Measurements from ENCODE around the gene POP4. TPM values are rescaled to one million over a fixed set of nuclear protein-coding genes. Genes with fewer than 3 reads are reported as not detected.

The POP4 gene
- total RNA-seq, 2 experiments from 2014 or later = 79.9 to 80.3 TPM

GRCh38 chr19:29609636-29610035, 3.6 kb downstream of the POP4 start:
- ATAC-seq (ENCODE audit: low read depth) (no peak), DNase-seq (no peak)
- POLR2A ChIA-PET = interaction anchor here (1.4 to 3.6 kb wide), 5 partner anchors 11 to 106 kb away, joined by 4 to 28 read pairs (median 10); partner anchors contain the start of genes C19orf12 and PLEKHF1
- H3K36me3 Mint-ChIP-seq = peaks cover 18% of the 10 kb centered on the region
- no peaks in the 10 kb centered on the region for H3K9me3 Mint-ChIP-seq
- peaks cover 18% of the 10 kb centered on the region for H3K4me1 Mint-ChIP-seq
- H3K4me3 Mint-ChIP-seq = no peak overlapping the region
- no peaks in the 10 kb centered on the region for H3K27me3 Mint-ChIP-seq
- H3K27ac Mint-ChIP-seq = no peak overlapping the region

- ATAC-seq (ENCODE audit: low read depth) (no peak), DNase-seq (no peak)
- Mint-ChIP-seq H3K27ac (no peak overlapping the region), H3K9me3 (no peaks in the 10 kb centered on the region), H3K4me3 (no peak overlapping the region), H3K36me3 (peaks cover 18% of the 10 kb centered on the region), H3K27me3 (no peaks in the 10 kb centered on the region), H3K4me1 (peaks cover 17% of the 10 kb centered on the region)
- POLR2A ChIA-PET = interaction anchor here (0.8 to 3.6 kb wide), 7 partner anchors 11 to 106 kb away, joined by 3 to 28 read pairs (median 5); partner anchors contain the start of genes C19orf12 and PLEKHF1
Measured at GRCh38 chr19:29610213-29610573, 4.1 kb downstream of the POP4 start.

DNA sequence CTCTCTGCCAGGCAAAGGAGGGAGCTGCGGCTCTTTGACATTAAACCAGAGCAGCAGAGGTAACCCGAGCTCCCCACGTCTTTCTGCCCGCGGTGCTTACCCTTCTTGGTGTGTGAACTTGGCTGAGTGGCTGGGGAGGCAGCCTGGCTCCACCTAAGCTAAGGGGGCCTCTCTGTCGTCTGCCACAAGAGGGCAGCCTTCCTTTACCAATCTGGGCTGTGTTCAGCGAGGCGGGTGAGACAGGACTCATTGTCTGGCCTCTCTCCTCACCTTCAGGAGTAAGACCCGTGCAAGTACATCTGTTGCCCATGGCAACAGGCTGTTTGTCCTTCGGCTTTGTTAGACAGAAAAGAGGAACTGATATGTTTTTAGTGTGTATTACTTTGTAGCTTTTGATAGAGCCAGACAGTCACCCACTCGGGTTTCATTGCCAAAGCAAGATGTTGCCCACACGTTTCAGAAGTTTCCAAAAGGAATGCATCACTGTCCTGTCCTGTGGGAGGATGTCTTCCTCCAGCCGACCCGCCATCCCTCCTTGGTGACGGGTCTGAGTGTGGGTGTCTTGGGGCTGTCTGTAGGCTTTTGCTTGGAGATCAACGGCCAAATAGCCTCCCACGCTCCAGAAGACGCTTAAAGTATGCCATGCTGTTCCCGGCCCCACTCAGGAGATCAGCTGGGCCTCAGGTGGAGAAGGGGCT, 4.6 kb downstream of the POP4 start:
- DNase-seq (peak; percentile 79), ATAC-seq (ENCODE audit: low read depth) (peak; percentile 62)
- Mint-ChIP-seq H3K27me3 (no peaks in the 10 kb centered on the region), H3K4me3 (no peak overlapping the region), H3K9me3 (no peaks in the 10 kb centered on the region), H3K36me3 (peaks cover 22% of the 10 kb centered on the region), H3K27ac (no peak overlapping the region), H3K4me1 (peaks cover 17% of the 10 kb centered on the region)
- POLR2A ChIA-PET = interaction anchor here (0.5 to 3.6 kb wide), 8 partner anchors 10 to 384 kb away, joined by 3 to 28 read pairs (median 4); partner anchors contain the start of genes C19orf12 and PLEKHF1

- H3K4me1 Mint-ChIP-seq = peaks cover 10% of the 10 kb centered on the region
- no peaks in the 10 kb centered on the region for H3K9me3 Mint-ChIP-seq
- POLR2A ChIA-PET = interaction anchor here (2.8 to 3.6 kb wide), 3 partner anchors 9 to 104 kb away, joined by 10 to 28 read pairs (median 27); partner anchors contain the start of genes C19orf12 and PLEKHF1
- DNase-seq (no peak), ATAC-seq (ENCODE audit: low read depth) (no peak)
- H3K27ac Mint-ChIP-seq = no peak overlapping the region
- H3K36me3 Mint-ChIP-seq = peaks cover 25% of the 10 kb centered on the region
- H3K4me3 Mint-ChIP-seq = no peak overlapping the region
- H3K27me3 Mint-ChIP-seq = no peaks in the 10 kb centered on the region
Measured at GRCh38 chr19:29612121-29612520, 6.0 kb downstream of the POP4 start.

DNA sequence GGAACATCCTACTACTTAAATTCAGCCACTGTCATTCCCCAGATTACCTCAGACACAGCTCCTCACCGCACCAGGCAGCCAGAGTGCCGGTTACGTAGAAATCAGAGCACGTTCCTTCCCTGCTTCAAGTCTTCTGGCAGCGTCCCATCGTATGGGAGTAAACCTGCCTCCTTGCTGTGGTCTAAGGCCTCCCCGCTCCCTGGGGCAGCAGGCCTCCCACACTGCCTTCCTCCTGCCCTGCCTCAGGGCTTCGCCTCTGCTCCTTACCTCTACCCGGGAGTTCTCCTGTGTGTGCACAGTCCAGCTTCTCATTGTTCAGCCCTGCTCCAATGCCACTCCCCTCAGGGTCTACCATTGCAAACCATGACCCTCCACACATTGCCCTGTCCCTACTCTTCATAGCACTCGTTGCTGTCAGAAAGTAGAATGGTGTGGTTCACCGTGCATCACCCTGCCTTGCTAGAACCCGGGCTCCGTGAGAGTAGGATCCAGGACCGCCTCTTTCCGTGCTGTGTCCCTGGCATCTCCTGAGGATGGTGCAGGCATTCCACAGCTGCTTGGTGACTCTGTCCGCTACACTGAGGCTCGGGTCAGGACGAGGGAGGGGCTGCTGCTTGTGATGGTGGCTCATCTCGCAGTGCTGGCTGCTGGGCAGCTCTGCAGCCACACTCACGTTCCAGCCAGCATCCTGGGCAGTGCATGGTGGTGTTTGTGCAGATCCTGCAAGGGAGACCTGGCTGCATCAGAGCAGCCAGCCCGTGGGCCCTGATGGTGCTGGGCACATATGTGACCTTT, 6.9 kb downstream of the POP4 start:
- Mint-ChIP-seq H3K27me3 (no peaks in the 10 kb centered on the region), H3K4me1 (peaks cover 9% of the 10 kb centered on the region), H3K36me3 (peaks cover 25% of the 10 kb centered on the region), H3K9me3 (no peaks in the 10 kb centered on the region), H3K27ac (peak overlapping the region; percentile 4), H3K4me3 (no peak overlapping the region)
- no peak for ATAC-seq (ENCODE audit: low read depth)
- DNase-seq = no peak
- POLR2A ChIA-PET = no interaction called here

- no peaks in the 10 kb centered on the region for H3K9me3 Mint-ChIP-seq
- H3K4me3 Mint-ChIP-seq = no peak overlapping the region
- DNase-seq (no peak), ATAC-seq (ENCODE audit: low read depth) (no peak)
- peaks cover 25% of the 10 kb centered on the region for H3K36me3 Mint-ChIP-seq
- no peak overlapping the region for H3K27ac Mint-ChIP-seq
- H3K4me1 Mint-ChIP-seq = peaks cover 7% of the 10 kb centered on the region
- no peaks in the 10 kb centered on the region for H3K27me3 Mint-ChIP-seq
- POLR2A ChIA-PET = interaction anchor here (0.8 to 1.5 kb wide), 3 partner anchors 8 to 100 kb away, joined by 3 to 8 read pairs (median 3); partner anchors contain the start of gene POP4
Measured at GRCh38 chr19:29614046-29614445, 8.0 kb downstream of the POP4 start.

DNA sequence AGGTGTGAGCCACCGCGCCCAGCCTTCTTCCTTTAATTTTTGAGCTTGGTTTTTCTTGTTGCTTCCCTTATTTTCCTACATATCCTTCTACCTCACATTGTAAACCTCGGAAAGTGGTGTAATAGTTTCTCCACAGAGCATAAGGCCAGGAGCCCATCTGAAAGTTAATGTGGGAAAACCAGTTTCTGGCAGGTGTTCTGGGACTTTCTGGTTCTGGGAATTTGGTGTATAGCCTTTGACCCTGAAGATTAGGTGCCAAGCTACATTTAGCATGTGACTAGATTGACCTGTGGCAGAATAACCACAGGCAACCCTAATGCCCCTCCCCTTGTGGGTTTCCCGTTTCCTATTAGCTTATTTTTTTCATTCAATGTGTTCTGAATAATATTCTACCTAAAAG, 8.7 kb downstream of the POP4 start:
- POLR2A ChIA-PET = interaction anchor here (0.8 to 1.5 kb wide), 3 partner anchors 8 to 99 kb away, joined by 3 to 8 read pairs (median 3); partner anchors contain the start of gene POP4
- ATAC-seq (ENCODE audit: low read depth) (no peak), DNase-seq (no peak)
- Mint-ChIP-seq H3K4me3 (no peak overlapping the region), H3K36me3 (peaks cover 22% of the 10 kb centered on the region), H3K4me1 (peaks cover 7% of the 10 kb centered on the region), H3K9me3 (no peaks in the 10 kb centered on the region), H3K27ac (no peak overlapping the region), H3K27me3 (no peaks in the 10 kb centered on the region)

- Mint-ChIP-seq H3K9me3 (no peaks in the 10 kb centered on the region), H3K27ac (no peak overlapping the region), H3K27me3 (no peaks in the 10 kb centered on the region)
Measured at GRCh38 chr19:29615891-29616425, 9.9 kb downstream of the POP4 start.

GRCh38 chr19:29616541-29616940, 10.5 kb downstream of the POP4 start:
- no peak overlapping the region for H3K4me3 Mint-ChIP-seq
- POLR2A ChIA-PET = interaction anchor here (0.7 to 3.0 kb wide), 2 partner anchors 11 to 68 kb away, joined by 5 to 15 read pairs; partner anchors contain the start of gene POP4
- H3K36me3 Mint-ChIP-seq = peaks cover 21% of the 10 kb centered on the region
- no peaks in the 10 kb centered on the region for H3K27me3 Mint-ChIP-seq
- peak overlapping the region; percentile 70 for H3K27ac Mint-ChIP-seq
- H3K9me3 Mint-ChIP-seq = no peaks in the 10 kb centered on the region
- no peak for ATAC-seq (ENCODE audit: low read depth)
- peaks cover 18% of the 10 kb centered on the region for H3K4me1 Mint-ChIP-seq
- no peak for DNase-seq

More at GRCh38 chr19:29615891-29616425, 9.9 kb downstream of the POP4 start:
- POLR2A ChIA-PET = interaction anchor here (3.0 kb wide), 1 partner anchor 10 kb away, joined by 15 read pairs; the partner anchor contains the start of gene POP4
- ATAC-seq (ENCODE audit: low read depth) (no peak), DNase-seq (no peak)
- H3K4me1 Mint-ChIP-seq = peaks cover 12% of the 10 kb centered on the region
- H3K36me3 Mint-ChIP-seq = peaks cover 22% of the 10 kb centered on the region
- no peak overlapping the region for H3K4me3 Mint-ChIP-seq

DNA sequence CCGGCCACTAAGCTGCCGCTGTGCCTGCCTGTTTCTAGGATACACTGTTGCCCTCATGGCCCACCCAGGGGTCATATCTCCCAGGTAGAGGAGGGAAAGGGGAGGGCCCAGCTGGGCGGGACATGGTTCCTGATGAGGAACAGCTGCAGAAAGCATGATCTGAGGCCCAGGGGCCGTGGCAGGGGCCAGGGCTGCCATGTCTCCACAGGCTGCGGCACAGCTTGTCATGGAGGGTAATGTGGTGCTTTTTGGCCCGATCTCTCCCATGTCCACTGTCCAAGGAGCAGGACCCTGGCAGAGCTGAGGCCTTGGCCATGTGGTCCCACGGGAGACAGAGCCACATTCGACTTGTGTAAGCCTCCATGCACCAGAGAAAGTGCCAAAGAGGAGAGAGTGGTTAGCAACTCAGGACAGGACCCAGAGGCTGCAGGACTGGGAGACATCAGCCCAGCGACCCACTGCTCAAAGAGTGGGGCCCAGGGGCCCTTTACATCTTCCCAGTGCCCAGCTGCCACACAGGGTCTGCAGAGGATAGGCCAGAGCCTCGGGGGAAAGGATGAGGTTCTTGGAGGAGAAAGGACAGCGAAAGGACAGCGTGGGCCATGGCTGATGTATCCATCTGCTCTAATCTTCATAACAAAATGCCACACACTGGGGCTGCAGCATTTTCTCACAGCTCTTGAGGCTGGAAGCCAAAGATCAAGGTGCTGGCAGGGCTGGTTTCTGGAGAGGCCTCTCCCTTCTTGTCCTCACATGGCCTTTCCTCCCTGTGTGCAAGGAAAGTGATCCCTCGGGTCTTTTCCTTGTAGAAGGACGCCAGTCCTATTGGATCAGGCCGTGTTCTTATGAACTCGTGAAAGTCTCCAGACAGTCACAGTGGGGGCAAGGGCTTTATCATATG, 11.5 kb downstream of the POP4 start:
- POLR2A ChIA-PET = interaction anchor here (0.6 to 3.0 kb wide), 2 partner anchors 12 to 278 kb away, joined by 3 to 15 read pairs; partner anchors contain the start of gene POP4
- H3K9me3 Mint-ChIP-seq = no peaks in the 10 kb centered on the region
- ATAC-seq (ENCODE audit: low read depth) = no peak

DNA sequence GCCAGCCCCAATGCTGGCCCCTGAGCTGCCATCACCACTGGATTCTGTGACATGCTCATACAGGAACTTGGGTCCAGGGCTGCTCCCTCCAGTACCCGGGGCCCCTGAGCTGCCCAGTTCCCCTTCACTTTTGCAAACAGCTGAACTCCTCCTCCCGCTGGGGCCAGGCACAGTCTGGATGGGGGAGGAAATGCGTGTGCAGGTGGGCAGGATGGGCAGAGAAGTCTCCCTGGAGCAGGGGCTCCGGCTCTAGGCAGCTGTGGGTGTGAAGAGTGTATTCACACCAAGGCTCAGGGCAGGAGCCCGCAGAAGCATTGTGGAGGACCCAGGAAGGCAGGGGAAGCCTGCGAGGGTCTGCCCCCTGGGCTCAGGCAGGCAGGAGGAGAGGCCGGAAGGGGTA, 12.4 kb downstream of the POP4 start:
- H3K36me3 Mint-ChIP-seq = peaks cover 9% of the 10 kb centered on the region
- H3K4me1 Mint-ChIP-seq = peaks cover 36% of the 10 kb centered on the region
- no peak for ATAC-seq (ENCODE audit: low read depth)
- DNase-seq = no peak
- no peak overlapping the region for H3K27ac Mint-ChIP-seq
- no peaks in the 10 kb centered on the region for H3K27me3 Mint-ChIP-seq
- H3K4me3 Mint-ChIP-seq = no peak overlapping the region
- no peaks in the 10 kb centered on the region for H3K9me3 Mint-ChIP-seq
- POLR2A ChIA-PET = interaction anchor here (3.0 kb wide), 2 partner anchors 12 kb away, joined by 15 to 30 read pairs; partner anchors contain the start of gene POP4

More for the DNA sequence above, 11.5 kb downstream of the POP4 start:
- Mint-ChIP-seq H3K27ac (no peak overlapping the region), H3K36me3 (peaks cover 13% of the 10 kb centered on the region), H3K4me1 (peaks cover 28% of the 10 kb centered on the region), H3K4me3 (no peak overlapping the region), H3K27me3 (no peaks in the 10 kb centered on the region)
- DNase-seq = no peak

GRCh38 chr19:29618871-29619270, 12.8 kb downstream of the POP4 start:
- POLR2A ChIA-PET = interaction anchor here (0.7 to 6.0 kb wide), 3 partner anchors 12 to 48 kb away, joined by 4 to 40 read pairs (median 30); partner anchors contain the start of genes PLEKHF1 and POP4

More at GRCh38 chr19:29618871-29619270, 12.8 kb downstream of the POP4 start:
- H3K4me1 Mint-ChIP-seq = peaks cover 41% of the 10 kb centered on the region
- H3K27me3 Mint-ChIP-seq = no peaks in the 10 kb centered on the region
- H3K9me3 Mint-ChIP-seq = no peaks in the 10 kb centered on the region
- ATAC-seq (ENCODE audit: low read depth) = no peak
- DNase-seq = no peak
- H3K27ac Mint-ChIP-seq = no peak overlapping the region
- no peak overlapping the region for H3K4me3 Mint-ChIP-seq
- H3K36me3 Mint-ChIP-seq = peaks cover 9% of the 10 kb centered on the region

Data from activated naive CD8-positive, alpha-beta T cell treated with anti-CD3 and anti-CD28 coated beads, Interleukin-2, amount 10 ng/mL, durations not matched to agents 7 days and 5 days (primary cell).